Measurements from ENCODE around the gene EHF. TPM values are rescaled to one million over a fixed set of nuclear protein-coding genes. Genes with fewer than 3 reads are reported as not detected.

EHF gene
- total RNA-seq, 1 donor from 2014 or later, result not detected

GRCh38 chr11:34647532-34647931 is 26.6 kb downstream of the EHF start:
- Mint-ChIP-seq H3K27me3 (ENCODE audit: low read depth) (no peaks in the 10 kb centered on the region), H3K4me3 (ENCODE audit: unreplicated experiment) (no peak overlapping the region), H3K27ac (ENCODE audit: unreplicated experiment) (no peak overlapping the region), H3K4me1 (ENCODE audit: low read depth) (peaks cover 34% of the 10 kb centered on the region), H3K9me3 (ENCODE audit: low read depth) (no peaks in the 10 kb centered on the region), H3K36me3 (ENCODE audit: low read depth) (no peaks in the 10 kb centered on the region)
- DNase-seq (ENCODE audit: low spot score), result no peak
- TF ChIP-seq CTCF (IDR thresholded peaks at IDR 0.05), result no peak

- Mint-ChIP-seq H3K27me3 (ENCODE audit: low read depth) (no peaks in the 10 kb centered on the region), H3K27ac (ENCODE audit: unreplicated experiment) (no peak overlapping the region), H3K9me3 (ENCODE audit: low read depth) (no peaks in the 10 kb centered on the region), H3K4me1 (ENCODE audit: low read depth) (peaks cover 34% of the 10 kb centered on the region), H3K36me3 (ENCODE audit: low read depth) (no peaks in the 10 kb centered on the region), H3K4me3 (ENCODE audit: unreplicated experiment) (no peak overlapping the region)
- DNase-seq (ENCODE audit: low spot score), result no peak
- no peak for TF ChIP-seq CTCF (IDR thresholded peaks at IDR 0.05)
These were observed 27.1 kb downstream of the EHF start for GRCh38 chr11:34648036-34648435.

- no peak overlapping the region for H3K27ac Mint-ChIP-seq (ENCODE audit: unreplicated experiment)
- no peak for DNase-seq (ENCODE audit: low spot score)
- no peak overlapping the region for H3K4me3 Mint-ChIP-seq (ENCODE audit: unreplicated experiment)
- no peaks in the 10 kb centered on the region for H3K36me3 Mint-ChIP-seq (ENCODE audit: low read depth)
- no peaks in the 10 kb centered on the region for H3K9me3 Mint-ChIP-seq (ENCODE audit: low read depth)
- peaks cover 22% of the 10 kb centered on the region for H3K4me1 Mint-ChIP-seq (ENCODE audit: low read depth)
- no peak for TF ChIP-seq CTCF (IDR thresholded peaks at IDR 0.05)
- no peaks in the 10 kb centered on the region for H3K27me3 Mint-ChIP-seq (ENCODE audit: low read depth)
These were observed 28.7 kb downstream of the EHF start for GRCh38 chr11:34649597-34649996.

DNA sequence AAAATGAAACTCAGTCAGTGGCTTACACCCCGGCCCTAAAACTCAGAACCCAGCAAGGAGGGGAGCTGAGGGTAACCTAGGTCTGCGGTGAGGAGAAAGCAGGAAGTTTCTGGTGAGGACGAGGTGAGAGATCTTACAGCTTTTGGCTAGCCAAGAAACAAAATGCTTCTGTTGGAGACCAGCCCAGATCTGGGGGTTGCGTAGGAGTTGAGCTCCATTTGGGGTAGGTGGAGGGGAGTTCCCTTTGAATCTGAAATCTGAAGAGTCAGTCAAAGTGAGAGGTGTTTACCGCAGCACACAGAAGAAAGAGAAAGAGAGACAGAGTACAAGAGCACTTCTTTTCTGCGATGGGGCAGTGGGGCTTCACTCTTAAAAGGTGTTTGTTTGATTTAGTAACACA is 29.6 kb downstream of the EHF start:
- Mint-ChIP-seq H3K4me1 (ENCODE audit: low read depth) (peaks cover 18% of the 10 kb centered on the region), H3K9me3 (ENCODE audit: low read depth) (no peaks in the 10 kb centered on the region), H3K27ac (ENCODE audit: unreplicated experiment) (no peak overlapping the region), H3K36me3 (ENCODE audit: low read depth) (no peaks in the 10 kb centered on the region), H3K4me3 (ENCODE audit: unreplicated experiment) (no peak overlapping the region), H3K27me3 (ENCODE audit: low read depth) (no peaks in the 10 kb centered on the region)
- no peak for TF ChIP-seq CTCF (IDR thresholded peaks at IDR 0.05)
- no peak for DNase-seq (ENCODE audit: low spot score)

DNA sequence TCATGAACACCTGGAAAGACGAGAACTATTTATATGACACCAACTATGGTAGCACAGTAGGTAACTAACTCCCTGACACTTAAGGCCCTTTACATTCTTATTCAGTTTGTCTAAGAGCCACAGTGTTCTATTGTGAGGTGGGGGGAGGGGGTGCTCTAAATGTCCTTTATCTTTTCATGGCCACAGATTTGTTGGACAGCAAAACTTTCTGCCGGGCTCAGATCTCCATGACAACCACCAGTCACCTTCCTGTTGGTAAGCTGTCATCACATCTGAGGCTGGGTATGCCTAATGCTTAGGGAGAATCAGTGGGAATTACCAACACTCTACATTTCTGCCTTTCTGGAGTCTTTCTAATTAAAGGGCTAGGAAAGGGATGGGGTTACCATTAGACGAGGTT is 30.7 kb downstream of the EHF start:
- Mint-ChIP-seq H3K4me1 (ENCODE audit: low read depth) (peaks cover 13% of the 10 kb centered on the region), H3K4me3 (ENCODE audit: unreplicated experiment) (no peak overlapping the region), H3K36me3 (ENCODE audit: low read depth) (no peaks in the 10 kb centered on the region), H3K27ac (ENCODE audit: unreplicated experiment) (no peak overlapping the region), H3K9me3 (ENCODE audit: low read depth) (peaks cover 3% of the 10 kb centered on the region), H3K27me3 (ENCODE audit: low read depth) (no peaks in the 10 kb centered on the region)
- TF ChIP-seq CTCF (IDR thresholded peaks at IDR 0.05), result no peak
- no peak for DNase-seq (ENCODE audit: low spot score)

Data from chondrocyte (in vitro differentiated cells).